SK-N-SH (cell line): Measurements from ENCODE around the gene SEM1. TPM values are rescaled to one million over a fixed set of nuclear protein-coding genes. Genes with fewer than 3 reads are reported as not detected.

Experiments
- CTCF ChIA-PET: fragments of 300-600, 350-600 bp; formaldehyde crosslinking; extraction: SDS; loops from one replicate; lab custom pipeline; 2021; lab: Yijun Ruan, JAX
- POLR2A ChIA-PET: fragments of 350-600 bp; sonication (Branson Sonifier 250); formaldehyde crosslinking; extraction: SDS; loops from one replicate; lab custom pipeline; 2020; ENCODE audit warnings: antibody characterized with exemption, inconsistent platforms; lab: Yijun Ruan, JAX
- DNase-seq: peaks from one replicate; pipeline ENCODE4 v3.0.0; 2012
- H2AFZ ChIP-seq: fragments of 200-600 bp; sonication (generic); 2 replicates; pipeline ENCODE4 v1.8.1; 2016; ENCODE audit warnings: antibody characterized with exemption, mild to moderate bottlenecking, low read depth
- H3F3A ChIP-seq: fragments of 200-600 bp; sonication (generic); replicated peaks from 2 replicates; pipeline ENCODE3; 2016; ENCODE audit warnings: antibody characterized with exemption, mild to moderate bottlenecking; ENCODE audit not compliant: insufficient read depth
- H3K27ac ChIP-seq, 2 experiments: fragments of 200-500 bp in 1 of 2; fragments of 200-600 bp in 1 of 2; sonication (Bioruptor generic) in 1 of 2; sonication (generic), shearing (Covaris generic) in 1 of 2; 2 replicates each; pipeline versions ENCODE4 v1.5.1 to v1.6.1; 2014 to 2016; ENCODE audit warnings: low read depth in 2 of 2, inconsistent platforms in 1 of 2, low read length in 1 of 2, mild to moderate bottlenecking in 1 of 2, mixed read lengths in 1 of 2
- H3K27me3 ChIP-seq: fragments of 200-600 bp; sonication (generic), shearing (Covaris generic); 2 replicates; pipeline ENCODE4 v1.6.1; 2016; ENCODE audit warnings: mixed run types; ENCODE audit not compliant: insufficient read depth
- H3K36me3 ChIP-seq, 2 experiments: fragments of 200-500 bp in 1 of 2; fragments of 200-600 bp in 1 of 2; sonication (Bioruptor generic) in 1 of 2; sonication (generic) in 1 of 2; replicated peaks in 1 of 2; 2 replicates each; pipeline versions ENCODE3 to v1.5.1; 2014 to 2016; ENCODE audit warnings: low read length in 1 of 2, mild to moderate bottlenecking in 1 of 2; ENCODE audit not compliant: insufficient read depth in 2 of 2, control insufficient read depth in 1 of 2
- H3K4me1 ChIP-seq, 2 experiments: fragments of 200-500 bp in 1 of 2; fragments of 200-600 bp in 1 of 2; sonication (Bioruptor generic) in 1 of 2; sonication (generic), shearing (Covaris generic) in 1 of 2; 2 replicates each; pipeline versions ENCODE4 v1.5.1 to v1.6.1; 2014 to 2016; ENCODE audit warnings: low read depth in 1 of 2, low read length in 1 of 2, mixed run types in 1 of 2; ENCODE audit not compliant: insufficient read depth in 2 of 2, control insufficient read depth in 1 of 2
- H3K4me2 ChIP-seq: fragments of 200-600 bp; sonication (generic), shearing (Covaris generic); 2 replicates; pipeline ENCODE4 v1.6.1; 2017; ENCODE audit warnings: mixed run types
- H3K4me3 ChIP-seq, 2 experiments: fragments of 200-500 bp in 1 of 2; fragments of 200-600 bp in 1 of 2; sonication (Bioruptor generic) in 1 of 2; sonication (generic), shearing (Covaris generic) in 1 of 2; 2 replicates each; pipeline versions ENCODE4 v1.5.1 to v1.8.1; 2014 to 2016; ENCODE audit warnings: low read depth in 2 of 2, inconsistent platforms in 1 of 2, low read length in 1 of 2, mild to moderate bottlenecking in 1 of 2, mixed read lengths in 1 of 2, moderate library complexity in 1 of 2
- H3K79me2 ChIP-seq: fragments of 200-600 bp; sonication (generic); 2 replicates; pipeline ENCODE4 v1.8.1; 2017; ENCODE audit warnings: mild to moderate bottlenecking; ENCODE audit not compliant: insufficient read depth
- H3K9ac ChIP-seq: fragments of 200-600 bp; sonication (generic); 2 replicates; pipeline ENCODE4 v1.6.1; 2017; ENCODE audit warnings: mixed run types
- H3K9me2 ChIP-seq: fragments of 200-600 bp; sonication (generic); 2 replicates; pipeline ENCODE4 v1.6.1; 2017; ENCODE audit warnings: mixed run types
- H3K9me3 ChIP-seq: fragments of 200-600 bp; sonication (generic); 2 replicates; pipeline ENCODE4 v1.6.1; 2017; ENCODE audit warnings: mixed run types, mild to moderate bottlenecking, moderate library complexity
- H4K20me1 ChIP-seq: fragments of 200-600 bp; sonication (generic); 2 replicates; pipeline ENCODE4 v1.6.1; 2017; ENCODE audit warnings: mild to moderate bottlenecking, mixed run types; ENCODE audit not compliant: insufficient read depth
- ELF1 ChIP-seq: IDR thresholded peaks from 2 replicates; pipeline ENCODE4 v1.4.0; 2012
- EP300 ChIP-seq, 2 experiments: IDR thresholded peaks; 2 replicates each; pipeline versions ENCODE4 v1.4.0 to v1.6.1; 2012; ENCODE audit warnings: borderline replicate concordance in 1 of 2, low read depth in 1 of 2, low read length in 1 of 2
- EZH2phosphoT487 ChIP-seq: fragments of 200-600 bp; sonication (generic); IDR thresholded peaks from 2 replicates; pipeline ENCODE4 v1.6.1; 2017; ENCODE audit warnings: low read depth, mixed run types, mild to moderate bottlenecking, antibody characterized with exemption, moderate library complexity, borderline replicate concordance
- FOXM1 ChIP-seq: IDR thresholded peaks from 2 replicates; pipeline ENCODE4 v1.4.0; 2012; ENCODE audit warnings: low read depth, mild to moderate bottlenecking
- GATA2 ChIP-seq: sonication (generic); formaldehyde crosslinking; IDR thresholded peaks from 2 replicates; pipeline ENCODE4 v1.5.0; 2020; ENCODE audit warnings: mild to moderate bottlenecking, missing genetic modification reagents
- JUND ChIP-seq: IDR thresholded peaks from 2 replicates; pipeline ENCODE4 v1.4.0; 2012
- MEF2A ChIP-seq: IDR thresholded peaks from 2 replicates; pipeline ENCODE4 v1.4.0; 2012; ENCODE audit warnings: low read depth, borderline replicate concordance
- NRF1 ChIP-seq: IDR thresholded peaks from 2 replicates; pipeline ENCODE4 v1.6.1; 2012; ENCODE audit warnings: low read depth, mild to moderate bottlenecking, low read length
- POLR2AphosphoS5 ChIP-seq: IDR thresholded peaks from 2 replicates; pipeline ENCODE4 v1.6.1; 2012; ENCODE audit warnings: low read depth, low read length
- RCOR1 ChIP-seq: fragments of 150-350 bp; IDR thresholded peaks from 2 replicates; pipeline ENCODE4 v1.6.1; 2017; ENCODE audit warnings: antibody characterized with exemption, low read length
- RFX5 ChIP-seq: IDR thresholded peaks from 2 replicates; pipeline ENCODE4 v1.6.1; 2012; ENCODE audit warnings: mild to moderate bottlenecking, improper control_type of control experiment, low read length
- RXRA ChIP-seq: IDR thresholded peaks from 2 replicates; pipeline ENCODE4 v1.4.0; 2012; ENCODE audit warnings: low read depth, mild to moderate bottlenecking, borderline replicate concordance
- SIN3A ChIP-seq: IDR thresholded peaks from 2 replicates; pipeline ENCODE4 v1.6.1; 2012; ENCODE audit warnings: low read depth, mild to moderate bottlenecking, low read length, moderate library complexity, borderline replicate concordance
- TAF1 ChIP-seq: IDR thresholded peaks from 2 replicates; pipeline ENCODE4 v1.6.1; 2012; ENCODE audit warnings: low read depth, mild to moderate bottlenecking, low read length, moderate library complexity, borderline replicate concordance
- TEAD4 ChIP-seq: IDR thresholded peaks from 2 replicates; pipeline ENCODE4 v1.4.0; 2012; ENCODE audit warnings: mild to moderate bottlenecking, borderline replicate concordance; ENCODE audit not compliant: insufficient read depth
- USF1 ChIP-seq: IDR thresholded peaks from 2 replicates; pipeline ENCODE4 v1.4.0; 2012; ENCODE audit warnings: low read depth, borderline replicate concordance
- YY1 ChIP-seq: IDR thresholded peaks from 2 replicates; pipeline ENCODE4 v1.4.0; 2012; ENCODE audit warnings: low read depth, mild to moderate bottlenecking
- WGBS: methylation state at CpG from one replicate; pipeline ENCODE4 v1.1.6; 2017; ENCODE audit warnings: low lambda C conversion rate; 5-methylcytosine and 5-hydroxymethylcytosine counted together
- polyA plus RNA-seq, 3 experiments: library from polyadenylated mRNA; depleted of rRNA; stranded (reverse); fragments of >200 nt; gene quantifications; 2 replicates each; pipeline ENCODE4 v1.2.3, GENCODE V29; 2012
- TF ChIP-seq, protein P1 (sequence below): IDR thresholded peaks from 2 replicates; pipeline ENCODE4; 2012
- TF ChIP-seq, protein P2 (sequence below): IDR thresholded peaks from 2 replicates; pipeline ENCODE4 v1.4.0; 2012; ENCODE audit warnings: low read depth
- TF ChIP-seq, protein P3 (sequence below): IDR thresholded peaks from 2 replicates; pipeline ENCODE4 v1.4.0; 2012; ENCODE audit warnings: low read depth, borderline replicate concordance

Gene SEM1
- polyA plus RNA-seq, 1 of the 3 experiments (the other 2 are of a cell fraction): 56.3 TPM

- no peaks in the 10 kb centered on the region; a peak in 1 of 4 replicates for H3K4me1 ChIP-seq
- WGBS: 19% methylated on average over 1 of the region's 1 CpG
- H4K20me1 ChIP-seq: no peaks in the 10 kb centered on the region
- ChIA-PET POLR2A (no interaction called here), CTCF (no interaction called here)
- no peak overlapping the region for H3K27ac ChIP-seq
- H3K4me3 ChIP-seq: no peak overlapping the region
- no peaks in the 10 kb centered on the region for H3K9me3 ChIP-seq
- no peak overlapping the region for H3K9ac ChIP-seq
- no peaks in the 10 kb centered on the region for H3K79me2 ChIP-seq
- H3K27me3 ChIP-seq: no peaks in the 10 kb centered on the region
- no peak overlapping the region for H2AFZ ChIP-seq
- H3F3A ChIP-seq: no peaks in the 10 kb centered on the region
- TF ChIP-seq EZH2phosphoT487: no peak
- no peak for TF ChIP-seq SIN3A
- no peak for TF ChIP-seq GATA2 (CRISPR knock-in tag)
- H3K36me3 ChIP-seq: no peaks in the 10 kb centered on the region
- no peaks in the 10 kb centered on the region for H3K9me2 ChIP-seq
- no peak for DNase-seq
- H3K4me2 ChIP-seq: no peak overlapping the region
These were observed 30.0 kb upstream of the SEM1 start for GRCh38 chr7:96739609-96740008.

DNA sequence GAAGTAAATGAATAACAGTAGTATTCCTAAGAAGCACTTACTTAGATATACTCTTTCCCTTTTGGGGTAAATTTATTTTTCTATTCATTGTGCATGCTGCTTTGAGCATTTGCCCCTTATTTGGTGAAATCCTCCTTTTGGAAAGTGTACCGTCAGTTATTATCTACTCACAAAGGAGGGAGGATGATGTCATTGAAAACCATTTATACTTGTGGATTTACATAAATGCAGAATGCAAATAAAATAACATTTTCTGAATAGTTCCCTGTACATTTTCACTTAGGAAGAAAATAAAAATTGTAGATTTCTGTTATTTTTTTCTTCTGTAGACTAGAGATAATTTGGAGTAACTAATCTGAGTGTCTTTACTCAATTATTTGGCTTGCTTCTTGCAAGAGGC lies 29.5 kb upstream of the SEM1 start:
- Histone ChIP-seq H3K9me2 (no peaks in the 10 kb centered on the region), H3K36me3 (no peaks in the 10 kb centered on the region), H3F3A (no peaks in the 10 kb centered on the region), H3K4me2 (no peak overlapping the region), H3K79me2 (no peaks in the 10 kb centered on the region), H3K27ac (no peak overlapping the region), H3K27me3 (no peaks in the 10 kb centered on the region), H3K9ac (no peak overlapping the region), H4K20me1 (no peaks in the 10 kb centered on the region), H2AFZ (no peak overlapping the region), H3K9me3 (no peaks in the 10 kb centered on the region), H3K4me1 (no peaks in the 10 kb centered on the region; a peak in 1 of 4 replicates), H3K4me3 (no peak overlapping the region)
- ChIA-PET CTCF (no interaction called here), POLR2A (no interaction called here)
- no peak for DNase-seq
- 61% methylated on average over 1 of the region's 1 CpG for WGBS
- no peak for TF ChIP-seq SIN3A
- TF ChIP-seq TAF1: no peak
- no peak for TF ChIP-seq MEF2A
- no peak for TF ChIP-seq USF1
- TF ChIP-seq, protein P1, sequence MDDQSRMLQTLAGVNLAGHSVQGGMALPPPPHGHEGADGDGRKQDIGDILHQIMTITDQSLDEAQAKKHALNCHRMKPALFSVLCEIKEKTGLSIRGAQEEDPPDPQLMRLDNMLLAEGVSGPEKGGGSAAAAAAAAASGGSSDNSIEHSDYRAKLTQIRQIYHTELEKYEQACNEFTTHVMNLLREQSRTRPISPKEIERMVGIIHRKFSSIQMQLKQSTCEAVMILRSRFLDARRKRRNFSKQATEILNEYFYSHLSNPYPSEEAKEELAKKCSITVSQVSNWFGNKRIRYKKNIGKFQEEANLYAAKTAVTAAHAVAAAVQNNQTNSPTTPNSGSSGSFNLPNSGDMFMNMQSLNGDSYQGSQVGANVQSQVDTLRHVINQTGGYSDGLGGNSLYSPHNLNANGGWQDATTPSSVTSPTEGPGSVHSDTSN: no peak
- no peak for TF ChIP-seq RXRA
- TF ChIP-seq, protein P2, sequence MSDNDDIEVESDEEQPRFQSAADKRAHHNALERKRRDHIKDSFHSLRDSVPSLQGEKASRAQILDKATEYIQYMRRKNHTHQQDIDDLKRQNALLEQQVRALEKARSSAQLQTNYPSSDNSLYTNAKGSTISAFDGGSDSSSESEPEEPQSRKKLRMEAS: no peak
- TF ChIP-seq JUND: no peak
- no peak for TF ChIP-seq ELF1

GRCh38 chr7:96738705-96739104 lies 29.1 kb upstream of the SEM1 start:
- CTCF ChIA-PET: no interaction called here
- TF ChIP-seq RFX5 (no peak), EZH2phosphoT487 (no peak), TEAD4 (no peak), RCOR1 (no peak), ELF1 (no peak), EP300 (IDR thresholded peaks at IDR 0.05; ENCODE audit: borderline replicate concordance in 1 of 2, low read depth in 1 of 2, low read length in 1 of 2) (no peak), POLR2AphosphoS5 (no peak), NRF1 (no peak), TAF1 (no peak), RXRA (no peak), YY1 (no peak), FOXM1 (no peak)
- TF ChIP-seq, protein P3, sequence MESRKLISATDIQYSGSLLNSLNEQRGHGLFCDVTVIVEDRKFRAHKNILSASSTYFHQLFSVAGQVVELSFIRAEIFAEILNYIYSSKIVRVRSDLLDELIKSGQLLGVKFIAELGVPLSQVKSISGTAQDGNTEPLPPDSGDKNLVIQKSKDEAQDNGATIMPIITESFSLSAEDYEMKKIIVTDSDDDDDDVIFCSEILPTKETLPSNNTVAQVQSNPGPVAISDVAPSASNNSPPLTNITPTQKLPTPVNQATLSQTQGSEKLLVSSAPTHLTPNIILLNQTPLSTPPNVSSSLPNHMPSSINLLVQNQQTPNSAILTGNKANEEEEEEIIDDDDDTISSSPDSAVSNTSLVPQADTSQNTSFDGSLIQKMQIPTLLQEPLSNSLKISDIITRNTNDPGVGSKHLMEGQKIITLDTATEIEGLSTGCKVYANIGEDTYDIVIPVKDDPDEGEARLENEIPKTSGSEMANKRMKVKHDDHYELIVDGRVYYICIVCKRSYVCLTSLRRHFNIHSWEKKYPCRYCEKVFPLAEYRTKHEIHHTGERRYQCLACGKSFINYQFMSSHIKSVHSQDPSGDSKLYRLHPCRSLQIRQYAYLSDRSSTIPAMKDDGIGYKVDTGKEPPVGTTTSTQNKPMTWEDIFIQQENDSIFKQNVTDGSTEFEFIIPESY: no peak

More at GRCh38 chr7:96738705-96739104, 29.1 kb upstream of the SEM1 start:
- Histone ChIP-seq H3F3A (no peaks in the 10 kb centered on the region), H3K9ac (no peak overlapping the region), H3K4me2 (no peak overlapping the region), H3K9me3 (no peaks in the 10 kb centered on the region), H3K27ac (no peak overlapping the region), H3K4me3 (no peak overlapping the region), H3K9me2 (no peaks in the 10 kb centered on the region), H4K20me1 (no peaks in the 10 kb centered on the region), H2AFZ (no peak overlapping the region), H3K36me3 (no peaks in the 10 kb centered on the region), H3K27me3 (no peaks in the 10 kb centered on the region), H3K4me1 (no peaks in the 10 kb centered on the region), H3K79me2 (no peaks in the 10 kb centered on the region)
- POLR2A ChIA-PET: no interaction called here
- 45% methylated on average over 2 of the region's 2 CpGs for WGBS
- DNase-seq: no peak
